HEK293 (cell line): ENCODE measurements around the gene VAPA.

ENCODE experiments used
- AEBP2 ChIP-seq: fragments of 450-650 bp; formaldehyde crosslinking; IDR thresholded peaks from 2 replicates; pipeline ENCODE4 v1.5.1; 2016; ENCODE audit warnings: missing biosample characterization, missing genetic modification characterization, borderline replicate concordance
- EGR2 ChIP-seq: fragments of 450-650 bp; formaldehyde crosslinking; IDR thresholded peaks from 2 replicates; pipeline ENCODE4 v1.5.1; 2016; ENCODE audit warnings: low read depth, missing biosample characterization, missing genetic modification characterization
- ELK4 ChIP-seq: IDR thresholded peaks from 2 replicates; pipeline ENCODE4 v1.6.1; 2011; ENCODE audit warnings: mild to moderate bottlenecking, low read depth, low read length, borderline replicate concordance
- HOXD13 ChIP-seq: sonication (generic); formaldehyde crosslinking; IDR thresholded peaks from 2 replicates; pipeline ENCODE4 v1.8.0; 2022; ENCODE audit warnings: missing genetic modification reagents, borderline replicate concordance
- ZEB2 ChIP-seq: fragments of 450-650 bp; formaldehyde crosslinking; IDR thresholded peaks from 2 replicates; pipeline ENCODE4 v1.5.1; 2016; ENCODE audit warnings: missing biosample characterization, missing genetic modification characterization
- ZFHX2 ChIP-seq: fragments of 450-650 bp; formaldehyde crosslinking; conservative IDR thresholded peaks from 2 replicates; pipeline ENCODE4 v1.5.1; 2016; ENCODE audit warnings: missing biosample characterization, missing genetic modification characterization
- ZFP37 ChIP-seq: fragments of 450-650 bp; formaldehyde crosslinking; IDR thresholded peaks from 2 replicates; pipeline ENCODE4 v1.5.1; 2016; ENCODE audit warnings: missing biosample characterization, missing genetic modification characterization
- ZNF112 ChIP-seq: fragments of 450-650 bp; formaldehyde crosslinking; IDR thresholded peaks from 2 replicates; pipeline ENCODE4 v1.5.0; 2017; ENCODE audit warnings: missing biosample characterization, missing genetic modification characterization
- ZNF132 ChIP-seq: fragments of 450-650 bp; formaldehyde crosslinking; IDR thresholded peaks from 2 replicates; pipeline ENCODE4 v1.5.1; 2017; ENCODE audit warnings: missing biosample characterization, missing genetic modification characterization, borderline replicate concordance
- ZNF2 ChIP-seq: fragments of 450-650 bp; formaldehyde crosslinking; IDR thresholded peaks from 2 replicates; pipeline ENCODE4 v1.5.1; 2016; ENCODE audit warnings: missing biosample characterization, missing genetic modification characterization
- ZNF366 ChIP-seq: fragments of 450-650 bp; formaldehyde crosslinking; conservative IDR thresholded peaks from 2 replicates; pipeline ENCODE4 v1.5.1; 2016; ENCODE audit warnings: missing biosample characterization, missing genetic modification characterization
- ZNF544 ChIP-seq: fragments of 450-650 bp; formaldehyde crosslinking; IDR thresholded peaks from 2 replicates; pipeline ENCODE4 v1.5.0; 2017; ENCODE audit warnings: missing biosample characterization, missing genetic modification characterization
- ZNF639 ChIP-seq: fragments of 450-650 bp; formaldehyde crosslinking; IDR thresholded peaks from 2 replicates; pipeline ENCODE4 v1.5.1; 2016; ENCODE audit warnings: missing biosample characterization, missing genetic modification characterization
- ZNF76 ChIP-seq: fragments of 450-650 bp; formaldehyde crosslinking; IDR thresholded peaks from 2 replicates; pipeline ENCODE4; 2016; ENCODE audit warnings: low read depth, missing biosample characterization, missing genetic modification characterization, borderline replicate concordance
- ZNF777 ChIP-seq: fragments of 450-650 bp; formaldehyde crosslinking; IDR thresholded peaks from 2 replicates; pipeline ENCODE4 v1.5.1; 2017; ENCODE audit warnings: missing biosample characterization, missing genetic modification characterization, borderline replicate concordance

Gene VAPA

GRCh38 chr18:10008006-10008647 lies 94.3 kb downstream of the VAPA start (continued):
- TF ChIP-seq ZNF639 (tag by site-specific recombination) = no peak
- TF ChIP-seq EGR2 (tag by site-specific recombination) = peak; percentile 87
- no peak for TF ChIP-seq ZNF777 (tag by site-specific recombination)
- no peak for TF ChIP-seq ZFP37 (tag by site-specific recombination)
- TF ChIP-seq ZFHX2 (tag by site-specific recombination) = peak; percentile 81
- no peak for TF ChIP-seq ZNF544 (tag by site-specific recombination)
- no peak for TF ChIP-seq ELK4
- TF ChIP-seq ZNF2 = no peak
- no peak for TF ChIP-seq HOXD13 (CRISPR knock-in tag)
- no peak for TF ChIP-seq ZNF132
- TF ChIP-seq ZEB2 = no peak
- TF ChIP-seq ZNF112 = 0 out of 2 replicates have a peak, but pooled peaks have one; percentile 18
- no peak for TF ChIP-seq AEBP2
- no peak for TF ChIP-seq ZNF76
- TF ChIP-seq ZNF366 (tag by site-specific recombination) = 0 out of 2 replicates have a peak, but pooled peaks have one; percentile 14
- TF ChIP-seq, all 188 proteins: peak for 4
